ENCODE results near the gene KCNS1. TPM values are rescaled to one million over a fixed set of nuclear protein-coding genes. Genes with fewer than 3 reads are reported as not detected.

The KCNS1 gene
- total RNA-seq, 1 donor from 2014 or later = 0.12 TPM

DNA sequence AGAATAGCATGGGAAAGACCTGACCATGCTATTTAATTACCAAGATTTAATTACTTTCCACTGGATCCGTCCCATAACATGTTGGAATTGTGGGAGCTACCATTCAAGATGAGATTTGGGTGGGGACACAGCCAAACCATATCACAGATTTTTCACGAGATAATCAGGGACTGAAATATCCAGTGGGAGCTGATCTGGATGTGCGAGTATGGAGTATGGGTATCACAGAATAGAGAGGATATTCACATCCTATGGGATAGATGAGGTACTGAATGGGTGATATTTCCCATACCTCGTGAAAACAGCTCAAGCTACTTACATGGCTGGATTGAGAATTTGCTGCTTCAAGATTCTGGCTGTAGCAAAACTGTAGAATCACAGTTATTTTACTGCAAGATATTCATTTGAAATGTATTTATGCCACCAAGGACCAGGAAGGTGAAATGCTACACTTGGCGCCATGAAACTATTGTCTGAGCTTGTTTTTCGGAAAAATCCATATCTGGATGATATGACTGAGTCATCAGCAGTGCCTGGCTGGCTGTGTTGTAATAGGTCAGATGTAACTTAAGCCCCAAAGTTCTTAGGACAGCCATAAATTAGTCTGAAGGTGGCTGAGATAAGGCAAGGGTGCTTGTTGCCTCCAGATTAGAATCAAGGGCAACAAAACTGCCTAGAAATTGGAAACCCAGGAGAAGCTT lies 29.8 kb downstream of the KCNS1 start:
- DNase-seq (ENCODE audit: low spot score, unreplicated experiment) = no peak
- peaks cover 10% of the 10 kb centered on the region for H3K36me3 Mint-ChIP-seq (ENCODE audit: insufficient read depth)
- H3K27ac Mint-ChIP-seq = no peak overlapping the region
- no peak for TF ChIP-seq CTCF (IDR thresholded peaks at IDR 0.05; ENCODE audit: unreplicated experiment)
- peaks cover 4% of the 10 kb centered on the region for H3K4me1 Mint-ChIP-seq (ENCODE audit: low read depth)
- no peaks in the 10 kb centered on the region for H3K9me3 Mint-ChIP-seq (ENCODE audit: low read depth)
- H3K27me3 Mint-ChIP-seq = no peaks in the 10 kb centered on the region
- H3K4me3 Mint-ChIP-seq (ENCODE audit: low read depth) = no peak overlapping the region

GRCh38 chr20:45069261-45069660 lies 31.7 kb downstream of the KCNS1 start:
- DNase-seq (ENCODE audit: low spot score, unreplicated experiment) = no peak
- Mint-ChIP-seq H3K4me3 (ENCODE audit: low read depth) (no peak overlapping the region), H3K4me1 (ENCODE audit: low read depth) (peaks cover 3% of the 10 kb centered on the region), H3K9me3 (ENCODE audit: low read depth) (peaks cover 4% of the 10 kb centered on the region), H3K36me3 (ENCODE audit: insufficient read depth) (peaks cover 11% of the 10 kb centered on the region), H3K27me3 (no peaks in the 10 kb centered on the region), H3K27ac (no peak overlapping the region)
- TF ChIP-seq CTCF (IDR thresholded peaks at IDR 0.05; ENCODE audit: unreplicated experiment) = no peak

GRCh38 chr20:45067558-45067957 lies 33.4 kb downstream of the KCNS1 start:
- H3K4me3 Mint-ChIP-seq (ENCODE audit: low read depth) = no peak overlapping the region
- peaks cover 15% of the 10 kb centered on the region for H3K36me3 Mint-ChIP-seq (ENCODE audit: insufficient read depth)
- H3K9me3 Mint-ChIP-seq (ENCODE audit: low read depth) = peaks cover 8% of the 10 kb centered on the region
- H3K27me3 Mint-ChIP-seq = no peaks in the 10 kb centered on the region
- no peak for DNase-seq (ENCODE audit: low spot score, unreplicated experiment)
- no peak for TF ChIP-seq CTCF (IDR thresholded peaks at IDR 0.05; ENCODE audit: unreplicated experiment)
- peaks cover 5% of the 10 kb centered on the region for H3K4me1 Mint-ChIP-seq (ENCODE audit: low read depth)
- H3K27ac Mint-ChIP-seq = no peak overlapping the region

DNA sequence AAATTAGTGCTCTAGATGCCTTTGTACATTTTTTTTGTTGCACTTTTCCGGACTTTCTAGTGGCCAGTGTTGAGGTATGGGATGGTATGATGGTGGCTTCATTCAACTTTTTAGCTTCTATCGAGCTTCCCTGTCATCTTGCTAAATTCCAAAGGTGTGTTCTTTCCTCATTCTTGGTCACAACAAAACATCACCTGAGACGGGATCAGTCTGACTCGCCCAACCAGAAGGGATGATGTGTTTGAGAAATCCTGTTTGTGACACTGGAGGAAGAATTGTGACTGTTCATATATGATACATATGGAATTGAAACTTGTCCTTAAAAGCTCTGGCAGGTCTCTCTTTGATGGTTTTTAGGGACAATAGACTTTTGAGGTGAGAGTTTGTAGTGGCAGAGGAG lies 33.8 kb downstream of the KCNS1 start:
- no peak for DNase-seq (ENCODE audit: low spot score, unreplicated experiment)
- TF ChIP-seq CTCF (IDR thresholded peaks at IDR 0.05; ENCODE audit: unreplicated experiment) = no peak
- no peak overlapping the region for H3K27ac Mint-ChIP-seq
- peaks cover 8% of the 10 kb centered on the region for H3K9me3 Mint-ChIP-seq (ENCODE audit: low read depth)
- no peaks in the 10 kb centered on the region for H3K27me3 Mint-ChIP-seq
- peaks cover 5% of the 10 kb centered on the region for H3K4me1 Mint-ChIP-seq (ENCODE audit: low read depth)
- no peak overlapping the region for H3K4me3 Mint-ChIP-seq (ENCODE audit: low read depth)
- peaks cover 18% of the 10 kb centered on the region for H3K36me3 Mint-ChIP-seq (ENCODE audit: insufficient read depth)

- H3K27ac Mint-ChIP-seq = no peak overlapping the region
- peaks cover 18% of the 10 kb centered on the region for H3K36me3 Mint-ChIP-seq (ENCODE audit: insufficient read depth)
- H3K9me3 Mint-ChIP-seq (ENCODE audit: low read depth) = peaks cover 8% of the 10 kb centered on the region
- no peaks in the 10 kb centered on the region for H3K27me3 Mint-ChIP-seq
- H3K4me1 Mint-ChIP-seq (ENCODE audit: low read depth) = peaks cover 10% of the 10 kb centered on the region
- TF ChIP-seq CTCF (IDR thresholded peaks at IDR 0.05; ENCODE audit: unreplicated experiment) = no peak
- DNase-seq (ENCODE audit: low spot score, unreplicated experiment) = no peak
- no peak overlapping the region for H3K4me3 Mint-ChIP-seq (ENCODE audit: low read depth)
Observed at GRCh38 chr20:45066372-45066771, 34.6 kb downstream of the KCNS1 start.

Data from progenitor cell of endocrine pancreas (in vitro differentiated cells).